Ovary (tissue), 9 donors: ENCODE data around the gene GBX1. TPM values are rescaled to one million over a fixed set of nuclear protein-coding genes. Genes with fewer than 3 reads are reported as not detected.

ENCODE experiments used
- DNase-seq, 5 donors: peaks; one replicate each; pipeline ENCODE4 v3.0.0-alpha.2; 2019 to 2020
- H3K27ac ChIP-seq, 2 donors: fragments of 200-600 bp; one replicate each; pipeline versions ENCODE4 v1.5.1 to v1.8.0; 2019 to 2022
- H3K27me3 ChIP-seq: fragments of 200-600 bp; one replicate; pipeline ENCODE4 v1.8.0; 2022
- H3K36me3 ChIP-seq: fragments of 200-600 bp; sonication (generic); one replicate; pipeline ENCODE4 v1.5.1; 2019
- H3K4me1 ChIP-seq: one replicate; pipeline ENCODE4 v1.8.1; 2013; ENCODE audit warnings: mild to moderate bottlenecking, moderate library complexity; ENCODE audit not compliant: insufficient read depth
- H3K4me3 ChIP-seq: fragments of 200-600 bp; sonication (generic); one replicate; pipeline ENCODE4 v1.5.1; 2017
- H3K9me3 ChIP-seq, 2 donors: fragments of 200-600 bp in 1 of 2; sonication (generic) in 1 of 2; one replicate each; pipeline versions ENCODE4 v1.5.1 to v1.8.1; 2013 to 2019; ENCODE audit warnings: mild to moderate bottlenecking in 1 of 2, moderate library complexity in 1 of 2
- EP300 ChIP-seq: sonication (generic); formaldehyde crosslinking; IDR thresholded peaks from one replicate; pipeline ENCODE4 v1.6.1; 2017; ENCODE audit warnings: antibody characterized with exemption
- POLR2A ChIP-seq: fragments of 450-650 bp; IDR thresholded peaks from one replicate; pipeline ENCODE4 v1.6.1; 2017; ENCODE audit warnings: antibody characterized with exemption, mild to moderate bottlenecking, moderate library complexity
- WGBS, 3 donors: extraction: QIAGEN DNeasy Blood & Tissue Kit in 1 of 3; methylation state at CpG; one replicate each; pipeline versions ENCODE4 v1.1.5 to v1.1.7; 2013 to 2017; 5-methylcytosine and 5-hydroxymethylcytosine counted together
- intact Hi-C, 4 donors: fragments of 100-400 bp; cut with DNase I; formaldehyde crosslinking; loops; one replicate each; pipeline versions ENCODE4 v1.11.0 to v1.15.1; 2022 to 2023
- polyA plus RNA-seq, 2 donors: library from polyadenylated mRNA; stranded (reverse); fragments of 200-250 nt in 1 of 2; fragments of 350-450 nt in 1 of 2; fragmentation: Illumina TruSeq in 1 of 2; extraction: RNeasy Lipid Tissue Mini Kit (QIAGEN cat#74804) in 1 of 2; gene quantifications; one replicate each; pipeline ENCODE4 v1.2.3, GENCODE V29; 2013 to 2014
- total RNA-seq, 7 donors: library from RNA; depleted of rRNA in 2 of 7; stranded (reverse); fragments of >200 nt in 2 of 7; fragmentation: NEBNext Ultra II Directional in 3 of 7; extraction: Animal tissue kit (Norgen Biotek cat#: 25700) in 3 of 7; gene quantifications; one replicate each; pipeline versions ENCODE4 v1.1.0 to v1.2.4, GENCODE V29; 2016 to 2023
- TF ChIP-seq, protein P1 (sequence below), 3 donors: fragments of 450-650 bp in 2 of 3; fragments of 200-600 bp in 1 of 3; IDR thresholded peaks; one replicate each; pipeline versions ENCODE4 v1.5.1 to v1.8.0; 2016 to 2022; ENCODE audit warnings: antibody characterized with exemption in 3 of 3, mild to moderate bottlenecking in 1 of 3
- donor health status: DM: no; HTN: no; CAD: no; lungs with moderate emphysema.
- donor health status: DM: no; HTN: no; CAD: no.
- donor health status: Bipolar disorder and iron deficiency.
- donor health status: DM: yes; HTN: yes; CAD: no.
- donor health status: DM: no; HTN: no; CAD: no.
- donor health status: DM: yes; HTN: yes; CAD: no.

The GBX1 gene
- total and polyA plus RNA-seq, 9 donors: not detected

DNA sequence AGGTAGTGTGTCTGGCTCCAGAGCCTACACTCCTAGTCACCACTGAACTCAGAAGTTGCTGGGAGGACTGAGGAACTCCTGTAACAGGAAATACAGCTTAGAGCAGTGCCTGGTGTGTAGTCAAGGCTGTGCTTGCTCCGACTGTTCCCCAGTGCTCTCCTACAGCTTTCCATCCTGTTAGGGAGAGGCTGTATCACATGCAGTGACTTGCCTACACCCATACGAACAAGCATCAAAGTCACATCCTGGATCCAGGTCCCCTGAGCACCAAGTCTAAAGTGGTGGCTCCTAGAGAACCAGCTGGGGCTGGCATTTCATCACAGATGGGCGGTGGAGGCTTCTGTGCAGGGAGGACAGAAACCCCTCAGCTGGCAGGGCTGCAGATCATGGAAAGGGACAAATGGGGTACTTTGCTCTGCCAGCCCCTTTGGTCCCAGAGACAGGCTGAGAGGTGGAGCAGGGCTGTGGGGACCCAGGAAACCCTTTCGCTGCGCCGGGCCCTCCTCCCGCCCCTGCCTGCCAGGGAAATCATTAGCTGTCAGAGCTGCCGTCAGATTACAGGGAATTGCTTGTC is 11.9 kb upstream of the GBX1 start:
- no peaks in the 10 kb centered on the region for H3K9me3 ChIP-seq

DNA sequence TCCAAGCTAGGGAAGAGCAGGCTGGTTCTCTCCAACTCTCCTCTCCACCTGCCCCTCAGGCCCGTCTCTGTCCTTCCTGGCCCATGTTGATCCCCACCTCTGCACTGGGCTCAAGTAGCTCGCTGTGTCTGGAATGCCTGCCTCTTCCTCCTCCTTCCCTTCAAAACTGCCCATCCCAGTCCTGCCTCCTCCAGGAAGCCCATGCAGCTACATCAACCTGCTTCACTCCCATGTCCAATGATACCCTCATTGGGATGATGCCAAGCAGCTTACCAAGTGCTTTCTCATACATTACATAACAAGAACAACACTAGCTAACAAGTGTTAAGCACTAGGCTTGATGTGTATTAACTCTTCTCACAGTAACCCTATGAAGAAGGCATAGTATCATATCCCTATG is 11.3 kb upstream of the GBX1 start:
- Histone ChIP-seq H3K9me3 (no peaks in the 10 kb centered on the region), H3K4me3 (no peak overlapping the region), H3K36me3 (no peaks in the 10 kb centered on the region), H3K27me3 (no peaks in the 10 kb centered on the region), H3K27ac (no peak overlapping the region), H3K4me1 (no peaks in the 10 kb centered on the region)
- intact Hi-C loops: loop anchor here in 1 of 4 donors (5.0 kb wide), 1 partner anchor 52 kb away; no protein-coding TSS in a partner anchor
- no peak for DNase-seq
- 59 to 67% (median 63%) methylated on average over 2 of the region's 2 CpGs for WGBS, 3 donors
- TF ChIP-seq, protein P1, sequence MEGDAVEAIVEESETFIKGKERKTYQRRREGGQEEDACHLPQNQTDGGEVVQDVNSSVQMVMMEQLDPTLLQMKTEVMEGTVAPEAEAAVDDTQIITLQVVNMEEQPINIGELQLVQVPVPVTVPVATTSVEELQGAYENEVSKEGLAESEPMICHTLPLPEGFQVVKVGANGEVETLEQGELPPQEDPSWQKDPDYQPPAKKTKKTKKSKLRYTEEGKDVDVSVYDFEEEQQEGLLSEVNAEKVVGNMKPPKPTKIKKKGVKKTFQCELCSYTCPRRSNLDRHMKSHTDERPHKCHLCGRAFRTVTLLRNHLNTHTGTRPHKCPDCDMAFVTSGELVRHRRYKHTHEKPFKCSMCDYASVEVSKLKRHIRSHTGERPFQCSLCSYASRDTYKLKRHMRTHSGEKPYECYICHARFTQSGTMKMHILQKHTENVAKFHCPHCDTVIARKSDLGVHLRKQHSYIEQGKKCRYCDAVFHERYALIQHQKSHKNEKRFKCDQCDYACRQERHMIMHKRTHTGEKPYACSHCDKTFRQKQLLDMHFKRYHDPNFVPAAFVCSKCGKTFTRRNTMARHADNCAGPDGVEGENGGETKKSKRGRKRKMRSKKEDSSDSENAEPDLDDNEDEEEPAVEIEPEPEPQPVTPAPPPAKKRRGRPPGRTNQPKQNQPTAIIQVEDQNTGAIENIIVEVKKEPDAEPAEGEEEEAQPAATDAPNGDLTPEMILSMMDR (IDR thresholded peaks at IDR 0.05): no peak
- TF ChIP-seq POLR2A (no peak), EP300 (no peak)

More for the DNA sequence above, 11.9 kb upstream of the GBX1 start:
- DNase-seq: no peak
- H3K36me3 ChIP-seq: no peaks in the 10 kb centered on the region
- H3K27me3 ChIP-seq: no peaks in the 10 kb centered on the region
- no peaks in the 10 kb centered on the region for H3K4me1 ChIP-seq
- H3K27ac ChIP-seq: no peak overlapping the region
- intact Hi-C loops: loop anchor here in 1 of 4 donors (5.0 kb wide), 1 partner anchor 52 kb away; no protein-coding TSS in a partner anchor
- no peak overlapping the region for H3K4me3 ChIP-seq
- WGBS, 3 donors: 83% methylated on average over 8 of the region's 8 CpGs
- TF ChIP-seq, protein P1 (IDR thresholded peaks at IDR 0.05): no peak
- TF ChIP-seq POLR2A (no peak), EP300 (no peak)

DNA sequence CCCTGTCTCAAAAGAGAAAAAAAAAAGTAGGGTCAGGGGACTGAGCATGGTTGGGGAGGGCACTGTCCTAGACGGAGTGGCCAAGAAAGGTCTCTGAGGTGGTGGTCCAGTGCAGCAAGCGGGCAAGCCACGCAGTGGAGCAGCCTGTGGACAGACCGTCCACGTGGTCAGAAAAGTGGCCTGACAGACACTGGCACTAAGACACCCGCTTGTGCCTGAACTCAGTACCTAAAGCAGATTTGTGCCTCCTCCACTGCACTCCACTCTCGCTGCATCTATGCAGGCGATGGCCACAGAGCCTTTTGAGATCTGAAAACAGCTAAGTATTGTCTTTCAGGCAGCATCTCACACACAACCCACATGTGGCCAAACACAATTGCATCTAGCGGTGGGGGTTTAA is 10.7 kb upstream of the GBX1 start:
- intact Hi-C loops: loop anchor here in 1 of 4 donors (5.0 kb wide), 1 partner anchor 51 kb away; no protein-coding TSS in a partner anchor
- no peak for DNase-seq
- no peaks in the 10 kb centered on the region for H3K4me1 ChIP-seq
- H3K4me3 ChIP-seq: no peak overlapping the region
- H3K9me3 ChIP-seq: no peaks in the 10 kb centered on the region
- no peaks in the 10 kb centered on the region for H3K27me3 ChIP-seq
- no peak overlapping the region for H3K27ac ChIP-seq
- 90 to 97% (median 91%) methylated on average over 9 of the region's 9 CpGs for WGBS, 3 donors
- TF ChIP-seq EP300: no peak
- no peaks in the 10 kb centered on the region for H3K36me3 ChIP-seq

DNA sequence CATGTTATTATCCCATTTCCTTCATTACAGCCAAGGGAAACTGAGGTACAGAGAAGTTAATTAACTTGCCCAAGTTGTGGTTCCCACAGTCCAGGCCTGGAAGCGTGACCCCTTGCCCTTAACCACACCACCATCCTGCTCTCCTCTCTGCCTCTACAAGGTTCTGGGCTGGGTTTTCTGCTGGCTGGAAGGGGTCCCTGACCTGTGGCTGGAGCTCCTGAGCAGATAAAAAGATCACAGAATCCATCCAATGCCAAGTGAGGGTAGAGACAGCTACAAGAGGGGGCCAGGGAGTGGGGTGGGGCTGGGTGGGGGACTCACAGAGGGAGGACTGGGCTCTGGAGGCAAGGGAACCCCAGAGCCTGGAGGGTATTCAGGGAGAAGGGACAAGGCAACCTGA is 9.8 kb upstream of the GBX1 start:
- WGBS, 3 donors: 86 to 100% (median 89%) methylated on average over 1 of the region's 1 CpG
- DNase-seq: no peak
- Histone ChIP-seq H3K27me3 (no peaks in the 10 kb centered on the region), H3K36me3 (no peaks in the 10 kb centered on the region), H3K9me3 (no peaks in the 10 kb centered on the region), H3K27ac (no peak overlapping the region), H3K4me3 (no peak overlapping the region), H3K4me1 (no peaks in the 10 kb centered on the region)
- TF ChIP-seq POLR2A (no peak), EP300 (no peak)
- TF ChIP-seq, protein P1 (IDR thresholded peaks at IDR 0.05): no peak
- intact Hi-C loops: loop anchor here in 1 of 4 donors (5.0 kb wide), 1 partner anchor 50 kb away; no protein-coding TSS in a partner anchor

DNA sequence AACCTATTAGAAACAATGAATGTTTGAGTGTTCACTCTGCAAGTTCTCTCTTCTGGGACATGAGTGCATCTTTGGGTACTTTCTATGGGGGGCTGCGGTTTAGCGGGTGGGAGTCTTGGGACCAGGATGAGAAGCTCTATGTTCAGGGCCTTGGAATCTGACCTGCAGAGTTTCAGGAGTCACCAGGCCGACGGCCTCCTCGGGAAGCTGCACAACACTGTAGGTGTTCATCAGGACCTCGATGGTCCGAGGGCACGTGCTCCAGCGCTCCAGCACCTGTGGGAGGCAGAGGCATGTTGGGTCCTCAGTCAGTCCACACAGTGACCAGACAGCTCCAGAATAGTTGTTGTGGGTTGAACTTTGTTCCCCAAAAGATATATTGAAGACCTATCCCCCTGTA is 8.9 kb upstream of the GBX1 start:
- TF ChIP-seq EP300 (no peak), POLR2A (no peak)
- TF ChIP-seq, protein P1 (IDR thresholded peaks at IDR 0.05): no peak
- no peak for DNase-seq
- no peaks in the 10 kb centered on the region for H3K4me1 ChIP-seq
- H3K36me3 ChIP-seq: no peaks in the 10 kb centered on the region
- 78 to 85% (median 80%) methylated on average over 9 of the region's 9 CpGs for WGBS, 3 donors
- no peaks in the 10 kb centered on the region for H3K9me3 ChIP-seq
- intact Hi-C loops: loop anchor here in 1 of 4 donors (5.0 kb wide), 1 partner anchor 49 kb away; no protein-coding TSS in a partner anchor
- no peaks in the 10 kb centered on the region for H3K27me3 ChIP-seq
- no peak overlapping the region for H3K4me3 ChIP-seq
- no peak overlapping the region for H3K27ac ChIP-seq
